CD4-positive, CD25-positive, alpha-beta regulatory T cell (primary cell): ENCODE results near the gene KIAA0753. TPM values are rescaled to one million over a fixed set of nuclear protein-coding genes. Genes with fewer than 3 reads are reported as not detected.
A peak's percentile ranks its signal among the peaks of the same experiment; 100 is the strongest.
"Not testable (repeated sequence)": the region's sequence is repeated elsewhere in the genome, so short reads cannot be mapped to it uniquely, and the experiment has no call there.

Experiments used
- ATAC-seq, 2 donors: fragments of 150-1000 bp; cut with Tn5 transposase; one replicate each; pipeline ENCODE4 v1.10.0; 2021; ENCODE audit warnings: low read depth in 2 of 2, moderate number of reproducible peaks in 2 of 2, moderate library complexity in 1 of 2
- DNase-seq, 3 donors: peaks; one replicate each; pipeline versions ENCODE4 v3.0.0 to v3.0.0-alpha.2; 2012 to 2022; ENCODE audit warnings: mixed read lengths in 1 of 3
- H3K27ac ChIP-seq: one replicate; pipeline ENCODE4 v1.7.0; 2013; ENCODE audit warnings: mild to moderate bottlenecking, low read length; ENCODE audit not compliant: insufficient read depth, poor library complexity, severe bottlenecking
- H3K27me3 ChIP-seq: one replicate; pipeline ENCODE4 v1.7.0; 2013; ENCODE audit warnings: low read length; ENCODE audit not compliant: control insufficient read depth, insufficient read depth
- H3K36me3 ChIP-seq: one replicate; pipeline ENCODE4 v1.7.0; 2013; ENCODE audit warnings: mild to moderate bottlenecking, low read length, moderate library complexity; ENCODE audit not compliant: control insufficient read depth, insufficient read depth
- H3K4me1 ChIP-seq: 2 replicates; pipeline ENCODE4 v1.7.0; 2013; ENCODE audit warnings: mild to moderate bottlenecking, low read length; ENCODE audit not compliant: insufficient read depth, control insufficient read depth, poor library complexity, severe bottlenecking
- H3K4me3 ChIP-seq: one replicate; pipeline ENCODE4 v1.7.0; 2013; ENCODE audit warnings: low read depth, mild to moderate bottlenecking, low read length, moderate library complexity
- H3K9me3 ChIP-seq, 2 experiments: 1 replicate in 1 of 2; 2 replicates in 1 of 2; pipeline ENCODE4 v1.7.0; 2013; ENCODE audit warnings: low read length in 2 of 2, mild to moderate bottlenecking in 1 of 2, moderate library complexity in 1 of 2; ENCODE audit not compliant: control insufficient read depth in 2 of 2
- H3K27ac Mint-ChIP-seq, 3 donors: one replicate each; pipeline ENCODE4 v1.8.0; 2020 to 2022; ENCODE audit warnings: mild to moderate bottlenecking in 3 of 3, mixed read lengths in 3 of 3, moderate library complexity in 2 of 3
- H3K27me3 Mint-ChIP-seq: one replicate; pipeline ENCODE4 v1.8.0; 2022; ENCODE audit warnings: mild to moderate bottlenecking, mixed read lengths
- H3K36me3 Mint-ChIP-seq: one replicate; pipeline ENCODE4 v1.8.0; 2020; ENCODE audit warnings: mixed read lengths
- H3K4me1 Mint-ChIP-seq, 4 donors: one replicate each; pipeline ENCODE4 v1.8.0; 2020 to 2022; ENCODE audit warnings: mixed read lengths in 4 of 4, mild to moderate bottlenecking in 1 of 4
- H3K4me3 Mint-ChIP-seq, 4 donors: one replicate each; pipeline ENCODE4 v1.8.0; 2020 to 2022; ENCODE audit warnings: mild to moderate bottlenecking in 4 of 4, mixed read lengths in 4 of 4, moderate library complexity in 3 of 4
- H3K9me3 Mint-ChIP-seq, 7 donors: one replicate each; pipeline ENCODE4 v1.8.0; 2020 to 2022; ENCODE audit warnings: mixed read lengths in 7 of 7, mild to moderate bottlenecking in 3 of 7, moderate library complexity in 2 of 7
- polyA plus RNA-seq, 4 donors: library from polyadenylated mRNA; unstranded; fragments of 300-500 nt; fragmentation: Illumina TruSeq; gene quantifications; one replicate each; pipeline ENCODE4 v1.2.3, GENCODE V29; 2021
- total RNA-seq: library from RNA; stranded (reverse); gene quantifications from one replicate; pipeline ENCODE4 v1.2.3, GENCODE V29; 2022

KIAA0753 gene
- total and polyA plus RNA-seq, 5 donors from 2014 or later, result 1.2 to 11.4 (median 1.4) TPM

GRCh38 chr17:6602141-6602540 lies 38.4 kb downstream of the KIAA0753 start:
- Histone ChIP-seq H3K4me3 (no peak overlapping the region), H3K9me3 (no peaks in the 10 kb centered on the region), H3K36me3 (peaks cover 53% of the 10 kb centered on the region), H3K27ac (no peak overlapping the region), H3K27me3 (no peaks in the 10 kb centered on the region), H3K4me1 (no peaks in the 10 kb centered on the region)
- Mint-ChIP-seq H3K9me3 (no peaks in the 10 kb centered on the region), H3K27me3 (no peaks in the 10 kb centered on the region), H3K36me3 (peaks cover 43% of the 10 kb centered on the region), H3K27ac (no peak overlapping the region), H3K4me1 (peaks cover 5 to 12% (median 7%) of the 10 kb centered on the region in 4 donors), H3K4me3 (no peak overlapping the region)
- ATAC-seq, result no peak
- no peak for DNase-seq

- Mint-ChIP-seq H3K27ac (no peak overlapping the region), H3K4me3 (peak overlapping the region in 1 of 4 donors; percentile 68), H3K27me3 (no peaks in the 10 kb centered on the region), H3K36me3 (peaks cover 42% of the 10 kb centered on the region), H3K4me1 (peaks cover 5 to 12% (median 7%) of the 10 kb centered on the region in 4 donors), H3K9me3 (no peaks in the 10 kb centered on the region)
- ATAC-seq (no peak), DNase-seq (no peak)
- Histone ChIP-seq H3K27me3 (no peaks in the 10 kb centered on the region), H3K27ac (no peak overlapping the region), H3K4me1 (no peaks in the 10 kb centered on the region), H3K4me3 (no peak overlapping the region), H3K9me3 (no peaks in the 10 kb centered on the region), H3K36me3 (peaks cover 46% of the 10 kb centered on the region)
Observed at GRCh38 chr17:6599364-6599763, 41.1 kb downstream of the KIAA0753 start.

- peaks cover 0 to 2% (median 1%) of the 10 kb centered on the region in 4 donors for H3K4me1 Mint-ChIP-seq
Observed at GRCh38 chr17:6597727-6598126, 42.8 kb downstream of the KIAA0753 start.

GRCh38 chr17:6596941-6597340 lies 43.6 kb downstream of the KIAA0753 start:
- no peaks in the 10 kb centered on the region for H3K9me3 ChIP-seq
- peaks cover 53% of the 10 kb centered on the region for H3K36me3 ChIP-seq
- H3K9me3 Mint-ChIP-seq, result no peaks in the 10 kb centered on the region
- DNase-seq, result no peak
- H3K4me1 Mint-ChIP-seq, result no peaks in the 10 kb centered on the region
- H3K27ac ChIP-seq, result no peak overlapping the region
- H3K4me1 ChIP-seq, result no peaks in the 10 kb centered on the region
- H3K27me3 ChIP-seq, result no peaks in the 10 kb centered on the region
- H3K27me3 Mint-ChIP-seq, result no peaks in the 10 kb centered on the region
- no peak overlapping the region for H3K4me3 ChIP-seq
- H3K27ac Mint-ChIP-seq, result no peak overlapping the region
- no peak for ATAC-seq
- peaks cover 48% of the 10 kb centered on the region for H3K36me3 Mint-ChIP-seq
- H3K4me3 Mint-ChIP-seq, result no peak overlapping the region

More at GRCh38 chr17:6597727-6598126, 42.8 kb downstream of the KIAA0753 start:
- H3K4me3 ChIP-seq, result no peak overlapping the region
- H3K4me3 Mint-ChIP-seq, result no peak overlapping the region
- no peak overlapping the region for H3K27ac ChIP-seq
- no peaks in the 10 kb centered on the region for H3K27me3 Mint-ChIP-seq
- ATAC-seq, result no peak
- peaks cover 44% of the 10 kb centered on the region for H3K36me3 Mint-ChIP-seq
- H3K36me3 ChIP-seq, result peaks cover 50% of the 10 kb centered on the region
- no peak overlapping the region for H3K27ac Mint-ChIP-seq
- no peak for DNase-seq
- no peaks in the 10 kb centered on the region for H3K9me3 Mint-ChIP-seq
- H3K27me3 ChIP-seq, result no peaks in the 10 kb centered on the region
- no peaks in the 10 kb centered on the region for H3K9me3 ChIP-seq
- H3K4me1 ChIP-seq, result no peaks in the 10 kb centered on the region

- Histone ChIP-seq H3K27me3 (no peaks in the 10 kb centered on the region), H3K36me3 (peaks cover 57% of the 10 kb centered on the region)
- H3K27me3 Mint-ChIP-seq, result no peaks in the 10 kb centered on the region
Observed at GRCh38 chr17:6596511-6596910, 44.0 kb downstream of the KIAA0753 start.

GRCh38 chr17:6596081-6596480 lies 44.4 kb downstream of the KIAA0753 start:
- Histone ChIP-seq H3K9me3 (no peaks in the 10 kb centered on the region), H3K4me3 (no peak overlapping the region), H3K4me1 (no peaks in the 10 kb centered on the region), H3K27me3 (no peaks in the 10 kb centered on the region), H3K36me3 (peaks cover 60% of the 10 kb centered on the region), H3K27ac (no peak overlapping the region)
- no peak for DNase-seq
- Mint-ChIP-seq H3K4me3 (no peak overlapping the region), H3K9me3 (no peaks in the 10 kb centered on the region), H3K27ac (no peak overlapping the region), H3K4me1 (no peaks in the 10 kb centered on the region), H3K27me3 (no peaks in the 10 kb centered on the region), H3K36me3 (peaks cover 53% of the 10 kb centered on the region)
- no peak for ATAC-seq

More at GRCh38 chr17:6596511-6596910, 44.0 kb downstream of the KIAA0753 start:
- Histone ChIP-seq H3K9me3 (no peaks in the 10 kb centered on the region), H3K4me1 (no peaks in the 10 kb centered on the region), H3K27ac (no peak overlapping the region), H3K4me3 (no peak overlapping the region)
- Mint-ChIP-seq H3K36me3 (peaks cover 49% of the 10 kb centered on the region), H3K4me1 (no peaks in the 10 kb centered on the region), H3K27ac (no peak overlapping the region), H3K9me3 (no peaks in the 10 kb centered on the region), H3K4me3 (no peak overlapping the region)
- ATAC-seq (no peak), DNase-seq (no peak)

- H3K4me3 ChIP-seq, ATAC-seq, DNase-seq, H3K4me1 ChIP-seq, H3K27me3 ChIP-seq, H3K27ac ChIP-seq, H3K4me3 Mint-ChIP-seq, H3K27me3 Mint-ChIP-seq, H3K9me3 ChIP-seq, H3K27ac Mint-ChIP-seq, H3K4me1 Mint-ChIP-seq, H3K9me3 Mint-ChIP-seq: not testable (repeated sequence)
- H3K36me3 Mint-ChIP-seq, result peaks cover 69% of the 10 kb centered on the region
- peaks cover 67% of the 10 kb centered on the region for H3K36me3 ChIP-seq
Observed at GRCh38 chr17:6593371-6593770, 47.1 kb downstream of the KIAA0753 start.

- H3K36me3 Mint-ChIP-seq, result peaks cover 78% of the 10 kb centered on the region
- no peak overlapping the region for H3K27ac ChIP-seq
- H3K27me3 ChIP-seq, result no peaks in the 10 kb centered on the region
- H3K27ac Mint-ChIP-seq, result peak overlapping the region in 1 of 3 donors; percentile 4
- H3K9me3 ChIP-seq, result no peaks in the 10 kb centered on the region
- H3K4me3 ChIP-seq, result no peak overlapping the region
- no peaks in the 10 kb centered on the region for H3K9me3 Mint-ChIP-seq
- H3K4me1 Mint-ChIP-seq, result no peaks in the 10 kb centered on the region
- no peaks in the 10 kb centered on the region for H3K4me1 ChIP-seq
- no peak overlapping the region for H3K4me3 Mint-ChIP-seq
- ATAC-seq, result no peak
- H3K27me3 Mint-ChIP-seq, result no peaks in the 10 kb centered on the region
- H3K36me3 ChIP-seq, result peaks cover 68% of the 10 kb centered on the region
- DNase-seq, result no peak
Observed at GRCh38 chr17:6592173-6592572, 48.3 kb downstream of the KIAA0753 start.
